ENCODE measurements around the gene NSUN7.

DNA sequence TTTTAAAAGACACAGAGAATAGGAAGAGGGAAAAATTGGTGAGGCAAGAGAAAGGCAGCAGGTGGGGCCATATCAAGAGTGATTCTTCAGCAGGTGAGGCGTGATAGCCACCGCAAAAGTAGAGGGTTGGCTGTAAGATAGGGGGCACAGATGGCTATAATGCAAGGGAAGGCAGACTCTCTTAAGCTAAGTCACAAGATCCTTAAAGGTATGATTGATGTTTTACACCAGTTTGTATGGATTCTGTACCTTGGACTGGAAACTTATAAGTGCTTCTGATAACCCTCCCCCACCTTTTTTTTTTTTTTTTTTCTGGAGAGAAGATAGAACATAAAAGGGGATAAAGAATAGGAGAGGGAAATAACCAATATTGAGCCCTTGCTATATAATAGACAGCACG lies 40.0 kb downstream of the NSUN7 start:
- TF ChIP-seq, protein P1, sequence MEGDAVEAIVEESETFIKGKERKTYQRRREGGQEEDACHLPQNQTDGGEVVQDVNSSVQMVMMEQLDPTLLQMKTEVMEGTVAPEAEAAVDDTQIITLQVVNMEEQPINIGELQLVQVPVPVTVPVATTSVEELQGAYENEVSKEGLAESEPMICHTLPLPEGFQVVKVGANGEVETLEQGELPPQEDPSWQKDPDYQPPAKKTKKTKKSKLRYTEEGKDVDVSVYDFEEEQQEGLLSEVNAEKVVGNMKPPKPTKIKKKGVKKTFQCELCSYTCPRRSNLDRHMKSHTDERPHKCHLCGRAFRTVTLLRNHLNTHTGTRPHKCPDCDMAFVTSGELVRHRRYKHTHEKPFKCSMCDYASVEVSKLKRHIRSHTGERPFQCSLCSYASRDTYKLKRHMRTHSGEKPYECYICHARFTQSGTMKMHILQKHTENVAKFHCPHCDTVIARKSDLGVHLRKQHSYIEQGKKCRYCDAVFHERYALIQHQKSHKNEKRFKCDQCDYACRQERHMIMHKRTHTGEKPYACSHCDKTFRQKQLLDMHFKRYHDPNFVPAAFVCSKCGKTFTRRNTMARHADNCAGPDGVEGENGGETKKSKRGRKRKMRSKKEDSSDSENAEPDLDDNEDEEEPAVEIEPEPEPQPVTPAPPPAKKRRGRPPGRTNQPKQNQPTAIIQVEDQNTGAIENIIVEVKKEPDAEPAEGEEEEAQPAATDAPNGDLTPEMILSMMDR (IDR thresholded peaks at IDR 0.05; ENCODE audit: borderline replicate concordance, extremely low read depth, low read length, poor library complexity, severe bottlenecking), result no peak
- no peak for TF ChIP-seq EZH2 (IDR thresholded peaks at IDR 0.05; ENCODE audit: borderline replicate concordance, low read depth, low read length, severe bottlenecking)
